MCF 10A (cell line): ENCODE measurements around the gene ZNF618. TPM values are rescaled to one million over a fixed set of nuclear protein-coding genes. Genes with fewer than 3 reads are reported as not detected.

Experiments
- BruUV-seq: library from RNA; stranded (reverse); fragments of 400-500 nt; replicated peaks from 2 replicates; lab custom pipeline; 2021; lab: Mats Ljungman, UMichigan
- CTCF ChIA-PET: fragments of 300-600 bp; sonication (Branson Sonifier 250); formaldehyde crosslinking; extraction: SDS; loops from one replicate; lab custom pipeline; 2021; ENCODE audit warnings: antibody characterized with exemption, inconsistent platforms; lab: Yijun Ruan, JAX
- POLR2A ChIA-PET: fragments of 300-600, 350-650 bp; sonication (Branson Sonifier 250); formaldehyde crosslinking; extraction: SDS; loops from one replicate; lab custom pipeline; 2020; ENCODE audit warnings: antibody characterized with exemption, inconsistent platforms; lab: Yijun Ruan, JAX
- DNase-seq: peaks from one replicate; pipeline ENCODE4 v3.0.0-alpha.2; 2018; ENCODE audit not compliant: unreplicated experiment
- H3K27ac Mint-ChIP-seq: one replicate; pipeline ENCODE4 v1.8.0; 2022; ENCODE audit warnings: mild to moderate bottlenecking, low read depth, mixed read lengths; ENCODE audit not compliant: unreplicated experiment
- H3K27me3 Mint-ChIP-seq: one replicate; pipeline ENCODE4 v1.8.0; 2022; ENCODE audit warnings: mixed read lengths; ENCODE audit not compliant: insufficient read depth, unreplicated experiment
- H3K36me3 Mint-ChIP-seq: one replicate; pipeline ENCODE4 v1.8.0; 2022; ENCODE audit warnings: mild to moderate bottlenecking, moderate library complexity, mixed read lengths; ENCODE audit not compliant: insufficient read depth, unreplicated experiment
- H3K4me1 Mint-ChIP-seq: one replicate; pipeline ENCODE4 v1.8.0; 2022; ENCODE audit warnings: mixed read lengths; ENCODE audit not compliant: insufficient read depth, unreplicated experiment
- H3K4me3 Mint-ChIP-seq: one replicate; pipeline ENCODE4 v1.8.0; 2022; ENCODE audit warnings: mild to moderate bottlenecking, moderate library complexity, mixed read lengths; ENCODE audit not compliant: unreplicated experiment
- H3K9me3 Mint-ChIP-seq: one replicate; pipeline ENCODE4 v1.8.0; 2022; ENCODE audit warnings: mixed read lengths; ENCODE audit not compliant: unreplicated experiment
- CTCF ChIP-seq: fragments of 200-600 bp; IDR thresholded peaks from one replicate; pipeline ENCODE4 v1.8.0; 2022; ENCODE audit warnings: antibody characterized with exemption, mild to moderate bottlenecking; ENCODE audit not compliant: unreplicated experiment
- intact Hi-C: fragments of 100-400 bp; cut with micrococcal nuclease; formaldehyde crosslinking; loops from 2 replicates; pipeline ENCODE4 v1.14.1; 2022
- total RNA-seq: library from RNA; stranded (reverse); gene quantifications from 2 replicates; pipeline ENCODE4 v1.2.3, GENCODE V29; 2022

Gene ZNF618
- total RNA-seq, 1 experiment from 2014 or later, result 4.8 TPM

DNA sequence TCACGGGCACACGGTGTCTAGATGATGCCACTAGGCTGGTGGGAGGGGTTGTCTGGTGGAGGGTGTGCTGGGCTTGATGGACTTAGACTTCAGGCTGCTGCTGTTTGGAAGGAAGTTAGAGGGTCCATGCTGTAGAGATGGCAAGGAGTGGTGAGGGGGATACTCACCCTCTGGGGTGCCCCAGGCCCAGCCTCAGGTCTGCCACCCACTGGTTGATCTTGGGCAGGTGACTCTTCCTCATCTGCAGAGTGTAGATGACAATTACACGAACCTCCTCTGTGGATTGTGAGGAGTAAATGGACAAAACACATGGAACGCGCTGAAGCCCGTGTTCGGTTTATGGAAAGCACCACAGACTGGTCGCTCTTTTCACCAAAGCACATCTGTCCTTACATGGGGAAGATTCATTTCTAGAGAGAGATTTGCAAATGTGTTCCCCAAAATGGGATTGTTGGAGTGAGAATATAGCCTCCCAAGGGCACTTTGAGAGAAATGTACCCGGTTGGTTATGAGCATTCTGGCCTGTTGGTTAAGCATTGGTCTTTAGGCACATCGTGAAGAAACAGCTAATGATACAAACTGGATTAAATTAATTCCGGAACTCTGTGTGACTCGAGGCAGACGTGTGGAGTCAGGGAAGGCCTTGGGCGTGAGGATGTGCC is 58.2 kb downstream of the ZNF618 start:
- H3K27ac Mint-ChIP-seq, result no peak overlapping the region
- no peaks in the 10 kb centered on the region for H3K27me3 Mint-ChIP-seq
- no peaks in the 10 kb centered on the region for H3K9me3 Mint-ChIP-seq
- POLR2A ChIA-PET, result no interaction called here
- no peak for DNase-seq
- H3K4me3 Mint-ChIP-seq, result no peak overlapping the region
- intact Hi-C loops, result no loop called here
- TF ChIP-seq CTCF, result no peak
- H3K4me1 Mint-ChIP-seq, result peaks cover 8% of the 10 kb centered on the region
- no TSS peak for BruUV-seq
- no peaks in the 10 kb centered on the region for H3K36me3 Mint-ChIP-seq
- CTCF ChIA-PET, result interaction anchor here (0.5 kb wide), 1 partner anchor 662 kb away, joined by 4 read pairs; no protein-coding TSS in a partner anchor

DNA sequence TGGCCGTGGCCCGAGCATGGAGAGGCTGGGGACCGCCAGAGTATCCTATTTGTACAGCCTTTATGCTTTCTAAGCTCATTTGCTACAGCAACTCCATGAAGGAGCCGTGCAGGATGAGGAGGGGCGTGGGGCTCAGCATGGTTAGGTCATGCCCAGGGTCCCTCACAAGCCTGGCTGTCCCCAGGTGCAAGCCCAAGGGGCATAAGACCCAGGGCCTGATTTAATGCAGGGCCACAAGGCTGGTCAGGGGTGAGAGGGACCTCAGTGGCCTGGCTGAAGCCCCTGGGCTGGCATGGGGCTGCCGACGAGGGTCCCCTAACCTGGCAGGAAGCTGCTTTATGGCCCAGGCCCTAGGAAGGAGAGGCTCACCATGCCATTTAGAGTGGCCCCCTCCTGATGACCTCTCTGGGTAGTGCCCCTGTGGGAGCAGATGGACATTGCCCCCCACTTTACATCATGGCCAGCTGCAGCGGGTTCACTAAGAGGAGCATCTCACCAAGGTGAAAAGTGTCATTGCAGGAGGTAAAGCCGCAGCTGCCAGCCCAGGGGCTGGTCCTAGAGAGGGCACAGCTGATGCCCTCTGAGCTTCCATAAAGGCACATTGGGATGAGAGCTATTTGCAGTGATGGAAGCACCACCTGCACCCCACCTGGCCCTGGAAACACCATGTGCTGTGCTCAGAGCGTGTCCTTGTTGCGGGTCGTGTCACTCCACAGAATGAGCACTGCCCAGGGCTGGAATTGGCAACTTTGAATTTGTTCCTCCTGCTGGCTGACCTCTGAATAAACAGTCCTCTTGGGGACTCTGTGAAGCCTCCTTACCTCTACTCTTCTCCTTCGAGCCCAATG is 58.9 kb downstream of the ZNF618 start:
- Mint-ChIP-seq H3K27ac (no peak overlapping the region), H3K36me3 (no peaks in the 10 kb centered on the region), H3K4me3 (no peak overlapping the region), H3K4me1 (peaks cover 8% of the 10 kb centered on the region), H3K27me3 (no peaks in the 10 kb centered on the region), H3K9me3 (no peaks in the 10 kb centered on the region)
- ChIA-PET CTCF (no interaction called here), POLR2A (no interaction called here)
- no peak for DNase-seq
- no peak for TF ChIP-seq CTCF
- intact Hi-C loops, result no loop called here
- no TSS peak for BruUV-seq

GRCh38 chr9:113935677-113936380 is 59.7 kb downstream of the ZNF618 start:
- Mint-ChIP-seq H3K27me3 (no peaks in the 10 kb centered on the region), H3K27ac (no peak overlapping the region), H3K9me3 (peaks cover 3% of the 10 kb centered on the region), H3K4me1 (peaks cover 10% of the 10 kb centered on the region), H3K4me3 (no peak overlapping the region), H3K36me3 (no peaks in the 10 kb centered on the region)
- DNase-seq, result no peak
- intact Hi-C loops, result no loop called here
- no TSS peak for BruUV-seq
- ChIA-PET POLR2A (interaction anchor here (0.6 to 1.3 kb wide), 2 partner anchors 21 to 171 kb away, joined by 3 to 4 read pairs; no protein-coding TSS in a partner anchor), CTCF (no interaction called here)
- TF ChIP-seq CTCF, result no peak

GRCh38 chr9:113940077-113940476 is 64.0 kb downstream of the ZNF618 start:
- ChIA-PET CTCF (no interaction called here), POLR2A (no interaction called here)
- no peak for DNase-seq
- H3K4me3 Mint-ChIP-seq, result no peak overlapping the region
- no peak for TF ChIP-seq CTCF
- BruUV-seq, result no TSS peak
- peaks cover 8% of the 10 kb centered on the region for H3K9me3 Mint-ChIP-seq
- H3K27me3 Mint-ChIP-seq, result no peaks in the 10 kb centered on the region
- peaks cover 16% of the 10 kb centered on the region for H3K4me1 Mint-ChIP-seq
- intact Hi-C loops, result no loop called here
- no peaks in the 10 kb centered on the region for H3K36me3 Mint-ChIP-seq
- no peak overlapping the region for H3K27ac Mint-ChIP-seq
